UCSD-AML1 (cell line): ENCODE data around the gene SLC25A15.
A peak's percentile ranks its signal among the peaks of the same experiment; 100 is the strongest.
"Not testable (repeated sequence)": the region's sequence is repeated elsewhere in the genome, so short reads cannot be mapped to it uniquely, and the experiment has no call there.

ENCODE experiments used
- DNase-seq: peaks from one replicate; lab custom pipeline; 2025; ENCODE audit not compliant: unreplicated experiment; lab: John Stamatoyannopoulos, UW

The SLC25A15 gene

GRCh38 chr13:40780822-40781401, 8.5 kb upstream of the SLC25A15 start:
- DNase-seq: peak; percentile 17

DNA sequence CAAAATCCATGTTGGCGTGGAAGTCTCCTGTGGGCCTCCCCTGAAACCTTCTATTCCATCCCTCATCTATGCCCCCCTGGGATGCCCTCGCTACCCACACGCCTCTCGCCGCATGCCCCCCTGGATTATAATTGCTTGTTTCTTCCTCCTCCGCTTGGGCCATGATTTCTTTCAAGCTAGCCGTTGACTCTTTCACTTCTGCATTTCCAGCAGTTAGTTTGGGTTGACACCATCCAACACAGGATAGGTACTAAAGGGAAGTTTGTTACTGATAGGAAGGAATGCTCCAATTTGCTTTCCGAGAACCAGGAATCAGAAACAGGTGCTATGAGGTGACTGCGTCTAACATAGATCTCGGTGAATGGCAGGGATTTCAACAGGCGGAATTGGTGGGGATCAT, 7.7 kb upstream of the SLC25A15 start:
- DNase-seq: no peak

DNA sequence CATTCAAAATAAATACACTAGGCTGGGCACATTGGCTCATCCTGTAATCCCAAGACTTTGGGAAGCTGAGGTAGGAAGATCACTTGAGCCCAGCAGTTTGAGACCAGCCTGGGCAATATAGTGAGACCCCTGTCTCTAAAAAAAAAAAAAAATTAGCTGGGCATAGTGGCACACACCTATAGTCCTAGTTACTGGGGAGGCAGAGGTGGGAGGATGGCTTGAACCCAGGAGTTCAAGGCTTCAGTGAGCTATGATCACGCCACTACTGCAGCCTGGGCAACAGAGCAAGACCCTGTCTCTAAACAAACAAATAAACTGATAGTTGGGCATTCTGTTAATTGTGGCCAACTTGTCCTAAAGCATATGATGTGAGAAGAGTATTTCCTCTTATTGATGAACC, 6.4 kb upstream of the SLC25A15 start:
- not testable (repeated sequence) for DNase-seq

DNA sequence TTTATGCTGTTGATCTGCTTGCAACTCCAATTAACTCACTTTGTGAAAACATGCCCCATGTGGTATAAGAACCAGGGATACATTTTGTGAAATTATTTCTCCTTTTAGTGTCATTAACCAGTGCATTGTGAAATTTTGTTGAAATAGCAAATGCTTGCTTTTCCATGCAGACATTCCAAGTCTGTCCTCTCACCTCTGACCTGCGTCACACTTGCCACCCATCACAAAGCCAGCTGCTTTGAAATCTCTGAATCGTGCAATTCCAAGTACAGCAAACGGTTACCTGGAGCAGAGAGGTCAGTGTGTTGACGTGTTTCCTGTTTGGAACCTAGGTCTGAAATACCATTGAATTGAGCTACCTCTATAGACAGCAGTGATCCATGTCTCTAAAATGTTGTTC, 4.9 kb upstream of the SLC25A15 start:
- DNase-seq: no peak

GRCh38 chr13:40786568-40786996, 2.8 kb upstream of the SLC25A15 start:
- DNase-seq: no peak

- DNase-seq: no peak
Measured at GRCh38 chr13:40787062-40787461, 2.3 kb upstream of the SLC25A15 start.

DNA sequence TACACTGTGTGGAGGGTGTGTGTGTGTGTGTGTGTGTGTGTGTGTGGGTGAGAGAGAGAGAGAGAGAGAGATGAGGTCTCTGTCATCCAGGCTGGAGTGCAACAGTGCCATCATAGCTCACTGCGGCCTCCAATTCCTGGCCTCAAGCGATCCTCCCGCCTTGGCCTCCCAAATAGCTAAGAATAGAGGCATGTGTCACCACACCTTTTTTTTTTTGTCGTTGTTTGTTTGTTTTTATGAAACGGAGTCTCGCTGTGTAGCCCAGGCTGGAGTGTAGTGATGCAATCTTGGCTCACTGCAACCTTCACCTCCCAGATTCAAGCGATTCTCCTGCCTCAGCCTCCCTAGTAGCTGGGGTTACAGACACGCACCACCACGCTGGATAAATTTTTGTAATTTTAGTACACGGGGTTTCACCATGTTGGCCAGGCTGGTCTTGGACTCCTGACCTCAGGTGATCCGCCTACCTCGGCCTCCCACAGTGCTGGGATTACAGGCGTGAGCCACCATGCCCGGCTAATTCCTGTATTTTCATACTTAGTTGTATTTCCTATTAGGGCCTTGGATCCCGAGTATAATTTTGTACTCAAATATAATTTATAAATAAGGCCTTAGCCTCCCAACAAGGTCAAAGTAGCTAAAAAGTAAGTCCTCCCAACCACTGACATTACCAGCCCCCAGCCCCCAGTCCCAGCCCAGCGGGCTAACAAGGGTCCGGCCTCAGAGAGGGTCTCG, 704 bp upstream of the SLC25A15 start:
- not testable (repeated sequence) for DNase-seq

GRCh38 chr13:40790154-40790616, 774 bp downstream of the SLC25A15 start:
- DNase-seq: no peak

DNA sequence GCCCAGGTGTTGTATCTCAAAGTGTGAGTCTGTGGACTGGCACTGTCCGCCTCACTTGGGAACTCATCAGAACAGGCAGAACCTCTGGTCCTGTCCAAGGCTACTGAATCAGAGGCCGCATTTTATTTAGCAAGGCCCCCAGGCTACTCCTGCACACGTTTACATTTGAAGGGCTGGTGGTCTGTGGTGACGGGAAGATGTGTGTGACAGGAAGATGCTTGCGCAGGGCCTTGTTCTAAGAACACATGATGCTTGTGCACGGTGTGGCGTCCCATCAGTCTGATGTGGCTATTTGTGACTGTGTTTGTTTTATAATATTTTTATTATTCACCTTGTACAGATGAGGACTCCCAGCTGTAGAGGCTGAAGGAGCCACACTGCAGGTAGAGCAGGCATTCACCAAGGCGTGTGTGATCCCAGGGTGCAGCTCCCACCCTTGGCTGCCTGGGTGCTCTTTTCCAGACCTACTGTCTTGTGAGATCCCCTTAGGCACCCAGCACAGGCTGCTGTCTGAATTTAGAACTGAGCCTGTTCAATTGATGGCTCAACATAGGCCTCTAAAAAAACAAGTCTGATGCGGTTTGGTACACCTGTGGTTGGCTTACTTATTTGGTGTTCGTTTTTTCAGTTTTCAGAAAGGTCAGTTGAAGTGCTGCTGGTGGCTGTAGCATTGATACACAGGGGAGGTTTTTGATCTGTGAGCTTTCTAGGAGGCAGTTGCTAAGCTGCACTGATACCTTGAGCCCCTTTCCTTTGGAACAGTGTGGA, 3.1 kb downstream of the SLC25A15 start:
- DNase-seq: no peak

DNA sequence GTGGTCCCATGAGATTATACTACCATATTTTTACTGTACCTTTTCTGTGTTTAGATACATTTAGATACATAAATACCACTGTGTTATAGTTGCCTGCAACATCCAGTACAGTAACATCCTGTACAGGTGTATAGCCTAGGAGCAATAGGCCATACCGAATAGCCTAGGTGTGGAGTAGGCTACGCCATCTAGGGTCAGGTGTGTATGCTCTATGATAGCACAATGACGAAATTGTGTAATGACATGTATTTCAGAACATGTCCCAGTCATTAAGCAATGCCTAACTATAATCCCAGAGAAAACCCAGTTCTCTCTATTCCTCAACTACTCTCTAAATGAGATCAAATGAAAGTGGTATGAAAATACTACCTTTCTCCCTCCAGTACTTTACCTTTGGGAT, 3.9 kb downstream of the SLC25A15 start:
- no peak for DNase-seq

- no peak for DNase-seq
Measured at GRCh38 chr13:40794414-40795368, 5.3 kb downstream of the SLC25A15 start.

DNA sequence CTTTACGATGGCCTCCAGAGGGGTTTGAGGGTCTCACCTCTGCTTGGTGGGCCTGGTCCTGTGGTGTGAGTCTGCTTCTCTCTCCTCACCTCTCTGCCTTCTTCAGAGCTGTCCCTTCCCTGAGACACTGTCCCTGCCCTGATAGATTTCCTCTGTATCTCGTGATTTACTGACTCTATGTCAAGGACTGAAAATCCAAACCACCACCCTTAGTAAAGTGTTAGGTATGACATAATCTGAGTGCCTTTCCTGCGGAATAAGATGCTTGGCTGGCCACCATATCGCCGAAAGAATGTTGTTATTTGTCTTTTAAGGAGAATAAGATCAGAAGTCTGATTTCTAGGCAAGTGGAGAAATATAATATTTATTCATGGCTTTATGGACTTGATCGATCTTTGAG, 7.2 kb downstream of the SLC25A15 start:
- no peak for DNase-seq

DNA sequence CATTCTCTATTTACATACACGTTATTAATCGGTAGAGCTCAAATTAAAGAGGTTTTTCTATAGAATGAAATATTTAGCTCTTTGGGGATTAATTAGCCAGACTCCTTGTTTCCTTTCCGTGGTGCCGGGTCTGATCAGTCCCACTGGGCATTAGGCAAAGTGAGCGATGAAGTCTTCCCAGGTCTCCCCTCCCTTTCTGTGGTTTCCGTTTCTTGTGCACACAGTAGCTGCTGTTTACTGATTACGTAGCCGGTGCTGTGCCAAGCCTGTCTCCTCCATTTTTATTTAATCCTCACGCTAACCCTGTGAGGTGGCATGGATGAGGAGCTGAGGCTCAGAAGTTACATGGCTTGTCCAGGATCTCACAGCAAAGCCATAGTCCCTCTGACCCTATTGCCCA, 9.0 kb downstream of the SLC25A15 start:
- DNase-seq: peak; percentile 54

- DNase-seq: no peak
Measured at GRCh38 chr13:40799508-40799907, 10.1 kb downstream of the SLC25A15 start.

DNA sequence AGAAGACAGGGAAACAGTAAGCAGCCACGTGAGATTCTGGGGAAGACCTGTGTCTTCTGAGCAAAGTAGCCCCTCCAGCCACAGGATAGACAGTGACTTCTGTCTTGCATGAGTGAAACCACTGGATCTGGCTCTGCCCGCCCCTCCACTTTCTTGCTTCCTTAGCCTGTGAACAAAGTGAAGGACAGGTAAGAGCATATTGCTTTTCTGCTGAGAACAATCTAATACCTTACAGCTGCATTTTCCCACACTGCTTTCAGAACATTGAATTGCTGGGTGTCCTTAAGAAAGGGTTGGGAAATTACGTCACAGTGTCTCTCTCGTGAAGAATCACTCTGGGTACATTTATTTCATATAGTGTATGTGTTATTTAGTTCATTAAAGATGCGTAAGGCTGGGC, 11.1 kb downstream of the SLC25A15 start:
- no peak for DNase-seq

DNA sequence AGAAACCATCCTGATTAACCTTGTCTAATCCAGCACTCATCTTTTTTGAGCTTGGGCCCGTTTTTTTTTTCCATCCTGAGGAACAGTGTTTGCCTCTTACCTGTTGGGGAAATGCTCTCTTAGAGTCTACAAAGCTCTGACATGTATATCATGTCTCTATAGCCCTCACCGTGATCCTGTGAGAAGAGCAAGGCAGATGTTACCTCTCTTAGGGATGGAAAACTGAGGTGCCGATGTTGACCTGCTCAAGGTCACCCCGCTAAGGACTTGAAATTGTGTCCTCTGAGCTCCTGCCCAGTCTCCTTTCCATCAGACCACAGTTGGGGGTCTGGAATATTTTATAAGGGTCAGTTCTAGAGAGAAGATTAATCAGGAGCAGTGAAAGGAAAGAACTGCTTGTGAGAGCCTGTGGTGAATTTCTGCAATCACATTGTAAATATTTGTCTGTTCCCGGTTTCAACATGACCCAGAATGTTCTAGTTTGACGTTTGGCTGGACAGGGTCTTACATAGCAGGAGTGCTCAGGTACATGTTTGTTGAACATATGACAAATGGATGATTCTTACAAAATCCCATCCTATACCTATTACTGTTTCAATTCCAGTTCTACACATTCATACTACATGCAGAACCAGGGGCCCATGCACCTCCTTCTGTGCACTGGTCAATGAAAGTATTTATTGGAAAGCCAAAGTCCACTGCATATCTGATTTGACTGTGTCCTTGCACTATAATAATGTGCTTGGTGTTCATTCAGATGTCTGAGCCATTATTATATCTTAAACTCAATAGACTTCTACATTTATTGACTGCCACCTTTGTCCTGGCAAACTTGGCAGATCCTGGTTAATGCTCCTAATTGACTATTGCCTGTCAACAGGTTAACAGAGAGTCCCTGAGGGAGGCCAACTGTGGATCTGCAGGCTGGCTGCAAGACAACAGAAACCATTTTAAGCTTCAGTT, 12.1 kb downstream of the SLC25A15 start:
- DNase-seq: no peak

DNA sequence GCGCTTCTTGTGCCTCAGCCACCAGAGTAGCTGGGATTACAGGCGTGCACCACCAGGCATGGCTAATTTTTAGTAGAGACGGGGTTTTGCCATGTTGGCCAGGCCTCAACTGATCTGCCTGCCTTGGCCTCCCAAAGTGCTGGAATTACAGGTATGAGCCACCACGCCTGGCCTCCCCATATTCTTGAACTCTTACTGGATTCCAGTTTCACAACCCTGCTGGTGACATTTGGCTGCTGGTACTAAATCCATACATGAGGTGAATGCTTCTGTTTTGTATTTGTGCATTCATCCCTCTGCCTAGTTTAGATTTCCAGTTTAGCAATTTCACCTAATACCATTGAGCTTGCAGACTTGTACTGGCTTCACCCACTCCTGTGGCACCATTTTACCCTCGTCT, 13.9 kb downstream of the SLC25A15 start:
- DNase-seq: no peak

GRCh38 chr13:40806241-40806640, 16.8 kb downstream of the SLC25A15 start:
- no peak for DNase-seq

DNA sequence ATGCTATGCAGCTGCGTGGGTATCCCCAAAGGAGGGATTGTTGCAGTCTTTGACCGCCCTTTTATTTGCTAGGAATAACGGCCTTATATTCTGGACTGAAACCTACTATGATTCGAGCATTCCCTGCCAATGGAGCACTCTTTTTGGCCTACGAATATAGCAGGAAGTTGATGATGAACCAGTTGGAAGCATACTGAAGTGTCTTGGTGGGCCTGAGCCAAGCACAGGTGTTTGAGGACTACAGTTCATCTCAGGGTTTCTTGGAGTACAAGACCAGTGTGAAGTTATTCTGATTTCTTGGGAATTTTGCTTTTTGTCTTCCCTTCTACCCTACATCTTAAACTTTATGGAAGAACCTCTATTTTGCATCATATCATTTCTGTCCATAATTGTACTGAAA, 20.1 kb downstream of the SLC25A15 start:
- no peak for DNase-seq

- DNase-seq: no peak
Measured at GRCh38 chr13:40812102-40812501, 22.7 kb downstream of the SLC25A15 start.
